ENCODE data around the gene LRPAP1.
"Not testable (repeated sequence)": the region's sequence is repeated elsewhere in the genome, so short reads cannot be mapped to it uniquely, and the experiment has no call there.

LRPAP1 gene

DNA sequence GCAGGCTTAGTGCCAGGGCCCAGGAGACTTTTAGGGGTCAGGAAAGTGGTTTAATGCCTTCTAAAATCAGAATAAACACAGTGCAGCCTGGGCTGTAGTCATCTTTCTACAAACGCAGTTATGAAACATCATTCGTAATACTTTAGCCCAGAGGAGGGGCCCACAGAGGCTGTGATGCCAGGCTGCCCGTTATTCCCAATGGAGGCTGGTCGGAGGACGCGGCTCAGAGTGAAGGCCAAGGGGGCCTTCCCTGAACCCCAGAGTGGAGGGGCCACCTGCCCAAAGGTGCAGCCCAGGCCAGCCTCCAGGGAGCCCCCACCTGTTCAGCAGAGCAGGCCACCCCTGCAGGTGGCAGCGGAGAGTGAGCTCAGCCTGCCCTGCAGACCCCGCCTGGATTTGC lies 29.9 kb upstream of the LRPAP1 start:
- not testable (repeated sequence) for DNase-seq (ENCODE audit: low read depth, low spot score)

DNA sequence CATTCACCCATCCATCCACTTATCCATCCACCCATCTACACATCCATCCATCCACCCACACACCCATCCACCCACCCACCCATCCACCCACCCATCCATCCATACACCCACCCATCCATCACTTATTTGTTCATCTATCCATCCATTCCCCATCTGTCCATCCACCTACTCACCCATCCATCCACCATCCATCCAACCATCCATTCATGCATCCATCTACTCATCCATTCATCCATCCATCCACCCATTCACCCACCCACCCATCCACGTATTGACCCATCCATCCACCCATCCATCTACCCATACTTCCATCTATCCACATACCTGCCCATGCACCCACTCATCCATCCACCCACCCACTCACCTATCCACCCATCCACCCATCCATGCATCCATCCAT lies 28.2 kb upstream of the LRPAP1 start:
- not testable (repeated sequence) for DNase-seq (ENCODE audit: low read depth, low spot score)

DNA sequence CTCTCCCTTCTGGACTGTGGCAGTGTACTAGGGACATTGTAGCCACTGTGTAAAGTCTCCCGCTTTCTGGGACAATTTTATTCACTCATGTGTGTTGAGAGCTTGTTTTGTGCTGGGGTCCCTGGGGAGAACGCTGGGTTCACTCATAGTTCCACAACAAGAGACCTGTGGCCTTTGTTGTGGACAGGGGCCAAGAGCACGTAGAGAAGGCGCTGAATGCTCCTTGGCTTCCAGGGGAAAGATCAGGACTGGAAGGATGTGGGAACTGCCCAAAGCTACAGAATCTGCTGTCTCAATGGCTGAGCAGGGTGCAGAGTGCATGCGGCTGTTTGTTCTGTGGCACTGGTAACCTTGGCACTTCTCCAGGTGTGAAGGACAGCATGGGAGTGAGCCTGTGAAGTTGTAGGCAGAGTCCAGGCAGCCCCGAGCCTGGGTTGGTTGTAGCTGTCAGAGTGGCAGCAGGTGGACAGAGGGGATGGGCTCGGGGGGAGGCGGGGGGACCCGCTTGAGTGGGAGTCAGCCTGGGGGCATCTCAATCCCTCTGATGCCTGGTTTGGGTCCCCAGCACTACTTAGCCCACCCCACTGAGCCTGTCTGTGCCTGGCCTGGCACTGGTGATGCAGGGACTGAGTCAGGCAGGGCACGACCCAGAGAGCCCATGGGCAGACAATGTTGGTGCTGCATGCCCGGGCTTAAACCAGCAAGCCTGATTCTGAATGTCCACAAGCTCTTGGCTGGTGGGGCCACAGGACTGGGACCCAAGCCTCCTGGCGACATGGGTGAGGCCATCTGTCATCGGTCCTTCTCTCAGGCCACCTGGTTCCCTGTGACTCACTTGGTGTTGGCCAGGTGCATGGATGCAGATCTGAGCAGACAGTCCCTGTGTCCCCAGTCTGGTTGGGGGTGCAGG lies 27.4 kb upstream of the LRPAP1 start:
- DNase-seq (ENCODE audit: low read depth, low spot score): not testable (repeated sequence)

DNA sequence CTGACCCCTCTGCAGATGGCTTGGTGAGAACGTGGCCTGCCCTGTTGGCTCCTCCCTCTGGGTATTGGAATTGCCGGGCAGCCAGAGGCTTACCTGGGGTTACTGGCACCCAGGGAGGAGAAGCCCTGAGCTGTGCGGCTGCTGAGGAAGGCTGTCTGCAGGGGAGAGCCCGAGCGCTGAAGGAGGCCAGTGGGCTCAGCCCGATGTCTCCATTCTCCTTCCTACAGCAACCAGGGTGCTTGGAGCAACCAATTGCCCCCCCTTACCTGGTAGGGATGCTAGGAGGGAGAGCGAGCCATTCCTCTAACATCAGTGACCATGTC lies 26.3 kb upstream of the LRPAP1 start:
- not testable (repeated sequence) for DNase-seq (ENCODE audit: low read depth, low spot score)

DNA sequence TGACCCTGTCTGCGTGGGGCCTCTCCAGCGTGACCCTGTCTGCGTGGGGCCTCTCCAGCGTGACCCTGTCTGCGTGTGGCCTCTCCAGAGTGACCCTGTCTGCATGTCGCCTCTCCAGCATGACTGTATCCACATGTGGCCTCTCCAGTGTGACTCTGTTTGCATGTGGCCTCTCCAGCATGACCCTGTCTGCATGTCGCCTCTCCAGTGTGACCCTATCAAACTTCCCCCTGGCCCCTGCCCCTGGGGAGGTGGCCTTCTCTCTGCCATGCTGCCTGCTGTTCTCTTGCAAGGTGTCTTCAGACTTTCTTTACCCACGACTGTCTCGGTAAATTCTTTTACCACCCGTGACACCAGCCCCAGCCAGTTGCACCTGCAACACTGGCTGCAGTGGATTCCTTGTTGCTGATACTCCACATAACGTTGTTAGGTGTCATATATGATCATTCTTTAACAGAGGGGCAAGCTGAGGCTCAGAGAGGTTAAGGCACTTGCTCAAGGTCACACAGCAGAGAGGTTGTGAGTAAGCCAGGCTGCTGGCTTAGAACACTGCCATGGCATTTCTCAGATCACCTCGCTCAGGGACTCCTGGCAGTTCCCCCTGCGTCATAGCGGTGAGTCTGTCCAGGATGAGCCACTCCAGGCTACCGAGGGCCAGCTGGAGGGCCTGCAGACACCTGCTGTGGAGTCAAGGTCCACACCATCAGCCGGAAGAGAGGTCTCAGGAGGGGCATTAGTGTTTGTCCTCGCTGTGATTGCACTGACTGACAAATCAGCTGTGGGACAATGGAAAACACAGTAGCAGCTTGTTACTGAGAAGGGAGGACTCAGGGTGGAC lies 25.7 kb upstream of the LRPAP1 start:
- not testable (repeated sequence) for DNase-seq (ENCODE audit: low read depth, low spot score)

DNA sequence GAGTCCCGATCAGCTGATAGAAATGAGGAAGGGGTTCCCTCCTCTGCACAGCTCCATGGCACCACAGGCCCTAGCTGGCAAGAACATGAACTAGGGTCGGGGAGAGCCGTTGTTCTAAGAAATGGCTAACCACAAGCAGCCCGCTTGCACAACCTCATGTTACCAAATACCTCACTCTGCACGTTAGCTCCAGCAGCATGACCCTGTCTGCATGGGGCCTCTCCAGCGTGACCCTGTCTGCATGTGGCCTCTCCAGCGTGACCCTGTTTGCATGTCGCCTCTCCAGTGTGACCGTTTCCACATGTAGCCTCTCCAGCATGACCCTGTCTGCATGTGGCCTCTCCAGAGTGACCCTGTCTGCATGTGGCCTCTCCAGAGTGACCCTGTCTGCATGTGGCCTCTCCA lies 24.9 kb upstream of the LRPAP1 start:
- not testable (repeated sequence) for DNase-seq (ENCODE audit: low read depth, low spot score)

DNA sequence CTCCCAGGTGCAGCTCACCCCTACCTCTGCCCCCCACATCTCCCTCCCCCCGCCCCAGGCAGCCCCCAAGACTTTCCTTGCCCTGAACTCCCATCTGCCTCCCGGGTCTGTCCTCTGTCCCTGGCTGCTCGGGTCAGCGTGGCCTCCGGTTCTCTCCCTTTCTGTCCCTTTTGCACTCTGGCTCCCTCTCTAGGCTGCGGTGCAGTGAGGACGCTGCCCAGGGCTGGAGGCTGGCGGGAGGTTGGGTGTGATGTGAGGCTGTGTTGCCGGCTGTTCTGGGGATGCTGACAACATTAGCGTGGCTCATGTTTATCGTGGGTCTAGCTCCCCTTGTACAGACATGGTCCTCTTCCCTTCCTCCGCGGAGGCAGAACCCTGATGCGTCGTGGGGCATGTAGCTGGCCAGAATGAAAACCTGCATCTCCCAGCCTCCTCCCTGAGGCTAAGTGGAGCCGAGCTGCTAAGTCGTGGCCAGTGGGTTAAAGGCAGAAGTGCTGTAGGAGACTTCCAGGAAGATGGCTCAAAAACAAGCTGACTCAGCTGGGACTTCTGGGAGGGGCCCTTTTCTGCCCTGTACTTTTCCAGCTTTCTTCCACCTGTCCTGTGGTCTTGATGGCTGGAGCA lies 24.1 kb upstream of the LRPAP1 start:
- not testable (repeated sequence) for DNase-seq (ENCODE audit: low read depth, low spot score)

DNA sequence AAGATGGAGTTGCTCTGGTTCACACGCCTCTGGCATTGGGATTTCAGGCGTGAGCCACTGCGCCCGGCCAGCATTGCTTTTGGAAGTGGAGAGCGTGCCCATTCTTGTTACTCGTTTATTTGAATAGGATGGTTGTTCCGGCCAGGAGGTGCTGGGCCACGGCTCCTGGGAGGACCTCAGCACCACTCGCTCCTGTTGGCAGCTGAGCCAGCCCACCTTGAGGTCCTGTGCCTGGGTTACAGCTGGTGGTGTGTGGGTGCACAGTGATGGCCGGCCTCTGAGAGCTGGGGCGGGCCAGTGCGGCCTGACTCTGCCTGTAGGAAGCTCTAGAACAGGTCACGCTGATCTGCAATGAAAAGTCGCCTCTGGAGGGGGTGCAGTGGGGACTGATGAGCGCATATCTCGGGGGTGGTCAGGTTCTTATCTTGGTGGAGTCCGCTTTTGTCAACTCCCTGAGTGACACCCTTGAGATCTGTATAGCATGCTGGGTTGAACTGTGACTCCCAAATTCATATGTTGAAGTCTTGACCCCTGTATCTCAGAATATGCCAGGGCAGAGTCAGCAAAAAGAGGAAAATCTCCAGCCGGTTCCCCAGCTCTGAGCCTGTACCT lies 23.3 kb upstream of the LRPAP1 start:
- not testable (repeated sequence) for DNase-seq (ENCODE audit: low read depth, low spot score)

DNA sequence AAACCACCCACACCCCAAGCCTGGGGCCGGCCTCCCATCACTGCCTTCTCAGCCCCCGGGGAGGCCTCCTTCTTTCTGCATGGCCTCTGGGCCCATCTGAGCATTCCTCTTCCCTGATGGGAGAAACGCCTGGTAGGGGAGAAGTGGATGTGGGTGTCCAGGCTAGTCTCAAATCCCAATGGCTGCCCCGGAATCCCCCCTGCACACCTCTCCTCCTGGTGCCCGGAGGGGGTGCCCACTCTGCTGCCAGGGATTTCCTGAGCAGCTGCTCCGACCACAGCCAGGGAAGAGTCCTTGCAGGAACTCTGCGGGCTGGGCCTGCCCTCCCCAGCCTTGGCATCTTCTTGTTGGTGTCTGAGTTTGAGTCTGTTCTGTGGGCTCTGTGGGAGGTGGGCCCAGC lies 19.1 kb upstream of the LRPAP1 start:
- DNase-seq (ENCODE audit: low read depth, low spot score): not testable (repeated sequence)

DNA sequence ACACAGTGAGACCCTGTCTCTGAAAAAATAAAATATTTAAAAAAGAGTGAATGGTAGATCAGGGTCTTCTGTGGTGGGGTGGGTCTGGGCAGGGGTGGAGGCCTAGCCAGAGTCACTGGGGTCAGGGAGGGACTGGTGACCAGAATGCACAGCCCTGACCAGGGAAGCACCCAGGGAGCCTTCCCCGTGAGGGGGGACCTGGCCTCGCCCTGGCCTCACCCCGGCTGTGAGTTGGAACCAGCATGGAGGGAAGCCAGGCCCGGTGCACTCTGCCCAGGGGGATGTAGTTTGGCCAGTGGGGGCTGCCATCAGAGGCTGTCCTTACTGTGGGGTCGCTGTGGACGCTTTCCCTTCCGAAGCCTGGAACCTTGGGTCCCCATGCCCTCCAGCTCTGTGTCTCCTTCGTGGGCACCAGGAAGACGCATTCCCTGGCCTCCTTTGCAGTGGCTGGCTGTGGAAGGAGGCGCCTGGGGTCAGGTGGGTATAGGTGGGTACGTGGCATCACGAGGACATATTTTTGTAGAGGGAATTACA lies 18.6 kb upstream of the LRPAP1 start:
- DNase-seq (ENCODE audit: low read depth, low spot score): not testable (repeated sequence)

DNA sequence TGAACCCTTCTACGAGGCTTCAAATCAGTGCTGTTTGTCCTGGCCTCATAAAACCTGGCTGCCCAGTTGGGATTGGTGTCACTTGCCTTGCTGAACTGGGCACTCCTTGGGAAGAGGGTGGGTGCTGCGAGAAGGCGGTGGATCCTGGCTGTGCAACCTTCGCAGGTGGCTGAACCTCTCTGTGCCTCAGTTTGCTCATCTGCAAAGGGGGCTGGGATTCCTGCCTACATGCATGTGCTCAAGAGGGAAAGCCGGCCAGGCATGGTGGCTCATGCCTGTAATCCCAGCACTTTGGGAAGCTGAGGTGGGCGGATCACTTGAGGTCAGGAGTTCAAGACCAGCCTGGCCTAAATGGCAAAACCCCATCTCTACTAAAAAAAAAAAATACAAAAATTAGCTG lies 17.8 kb upstream of the LRPAP1 start:
- not testable (repeated sequence) for DNase-seq (ENCODE audit: low read depth, low spot score)

DNA sequence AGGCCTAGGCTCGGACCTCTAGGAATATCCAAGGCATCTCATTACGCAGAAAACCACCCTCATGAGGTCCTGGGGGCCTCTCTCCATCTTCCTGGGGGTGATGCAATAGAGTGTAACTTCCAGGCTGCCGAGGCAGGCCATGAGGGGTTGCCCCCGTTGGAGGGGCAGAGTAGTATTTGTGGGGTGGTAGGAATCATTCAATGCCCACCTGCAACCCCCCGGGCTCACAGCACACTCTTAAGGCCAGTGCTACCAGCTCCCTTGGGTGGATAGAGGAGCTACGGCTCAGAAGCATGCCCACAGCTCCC lies 17.4 kb upstream of the LRPAP1 start:
- not testable (repeated sequence) for DNase-seq (ENCODE audit: low read depth, low spot score)

DNA sequence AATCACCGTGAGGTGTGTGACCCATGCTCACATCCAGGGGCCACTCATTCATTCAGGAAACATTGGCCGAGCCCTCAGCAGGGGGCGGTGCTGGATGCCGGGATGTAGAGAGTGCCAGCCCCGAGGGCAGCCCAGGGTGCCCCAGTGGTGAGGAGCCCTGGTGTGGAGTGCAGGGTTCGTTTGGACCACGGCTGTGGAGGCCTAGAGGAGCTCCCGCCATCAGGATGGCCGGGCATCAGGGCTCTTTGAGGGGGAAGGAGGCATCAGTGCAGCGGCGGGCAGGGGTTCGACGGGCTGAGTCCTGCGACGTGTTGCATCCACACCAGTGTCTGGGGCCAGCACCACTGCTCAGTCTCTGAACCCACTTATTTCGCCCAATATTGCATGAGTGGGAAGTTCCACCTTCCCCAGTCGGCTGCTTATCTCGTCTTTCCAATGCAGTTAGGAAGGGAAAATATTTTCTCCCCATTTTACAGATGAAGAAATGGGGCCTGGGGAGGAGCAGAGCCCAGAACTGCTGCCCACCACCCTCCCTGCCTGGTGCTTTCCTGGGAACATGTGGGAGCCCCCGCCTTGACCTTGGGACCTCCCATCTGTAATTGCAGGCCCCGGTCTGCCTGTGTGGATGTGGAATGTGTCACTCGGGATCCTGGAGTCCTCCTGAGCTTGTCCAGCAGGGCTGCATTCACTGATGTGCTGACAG lies 16.9 kb upstream of the LRPAP1 start:
- DNase-seq (ENCODE audit: low read depth, low spot score): not testable (repeated sequence)

DNA sequence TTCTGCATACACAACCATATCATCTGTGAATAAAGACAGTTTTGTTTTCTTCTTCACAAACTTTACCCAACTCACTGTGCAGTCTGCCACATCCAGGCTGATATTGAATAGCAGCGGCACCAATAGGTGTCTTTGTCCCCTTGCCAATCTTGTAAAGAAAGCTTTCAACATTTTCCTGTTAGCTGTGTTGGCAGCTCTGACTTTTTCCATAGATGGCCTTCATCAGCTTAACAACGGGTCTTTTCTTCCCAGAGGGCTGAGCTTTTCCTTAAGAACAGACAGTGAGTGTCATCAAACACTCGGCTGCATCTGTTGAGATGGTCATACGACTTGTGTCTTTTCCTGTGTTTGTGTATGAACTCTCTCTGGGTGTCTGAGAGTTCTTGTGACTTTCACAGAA lies 14.5 kb upstream of the LRPAP1 start:
- not testable (repeated sequence) for DNase-seq (ENCODE audit: low read depth, low spot score)

DNA sequence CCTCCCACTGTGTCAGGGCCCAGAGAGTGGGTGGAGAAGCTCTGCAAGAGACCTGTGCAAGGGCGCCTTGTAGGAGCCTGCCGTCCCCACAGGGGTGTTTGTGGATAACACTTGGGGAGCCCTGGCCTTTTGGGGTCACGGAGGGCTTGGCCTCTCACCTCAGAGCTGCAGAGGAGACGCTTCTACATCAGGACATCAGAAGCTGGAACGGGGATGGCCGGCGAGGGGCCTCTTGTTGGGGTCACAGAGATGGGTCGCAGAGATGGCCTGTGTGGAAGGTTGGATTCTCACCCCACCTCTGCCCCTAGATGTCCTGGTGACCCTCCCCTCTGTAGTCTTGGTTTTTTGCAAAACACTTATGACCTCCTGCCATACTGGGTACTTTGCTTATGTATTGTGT lies 13.1 kb upstream of the LRPAP1 start:
- not testable (repeated sequence) for DNase-seq (ENCODE audit: low read depth, low spot score)

DNA sequence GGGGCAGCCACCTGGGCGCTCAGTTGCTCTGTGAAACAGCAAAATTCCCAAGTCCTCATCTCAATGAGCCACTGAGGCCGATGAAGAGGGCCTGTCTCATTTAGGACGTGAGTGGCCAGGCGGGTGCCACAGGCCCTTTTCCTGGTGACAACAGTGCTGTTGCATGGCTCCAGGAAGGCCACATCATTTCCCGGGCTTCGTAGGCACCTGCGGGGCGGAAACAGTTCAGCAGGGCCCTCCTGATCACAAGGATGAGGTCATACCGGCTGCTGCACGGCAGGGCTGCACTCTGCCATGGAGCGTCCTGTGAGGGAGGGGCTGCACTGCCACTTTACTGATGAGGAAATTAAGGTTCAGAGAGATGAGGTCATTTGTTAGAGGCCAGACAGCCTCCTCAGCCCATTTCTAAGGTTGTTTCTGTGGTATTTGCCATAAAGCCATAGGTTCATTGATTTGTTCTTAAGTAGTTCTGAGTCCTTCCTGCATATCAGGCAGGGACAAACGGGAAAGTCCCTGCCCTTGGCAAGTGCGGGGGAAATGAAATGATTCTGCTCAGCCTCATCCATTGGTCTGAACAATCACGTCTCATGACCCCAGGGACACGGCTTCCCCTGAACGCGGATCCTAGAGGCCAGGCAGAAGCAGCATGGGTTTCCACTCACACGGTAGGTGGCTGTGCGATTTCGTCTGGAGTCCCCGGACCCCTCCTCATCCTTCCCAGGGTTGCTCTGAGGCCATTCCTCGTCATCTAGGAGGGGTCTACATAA lies 12.2 kb upstream of the LRPAP1 start:
- not testable (repeated sequence) for DNase-seq (ENCODE audit: low read depth, low spot score)

DNA sequence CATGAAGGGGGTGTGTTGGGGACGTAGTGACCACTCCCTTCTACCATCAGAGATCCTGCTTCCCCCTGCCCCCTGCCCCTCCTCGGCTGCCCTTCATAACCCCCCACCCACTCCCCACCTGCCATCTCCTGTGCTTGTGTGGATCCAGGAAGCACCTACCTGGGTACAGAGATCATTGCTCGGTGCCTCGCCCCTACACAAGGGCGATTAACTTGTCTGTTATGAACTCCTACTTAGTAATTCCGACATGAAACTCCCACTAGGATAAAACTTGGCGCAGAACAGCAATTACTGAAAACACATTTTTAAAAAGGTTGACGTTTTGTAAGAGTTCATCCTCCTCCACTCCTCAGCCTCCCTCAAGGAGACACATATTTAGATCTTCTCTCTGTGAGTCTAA lies 11.2 kb upstream of the LRPAP1 start:
- not testable (repeated sequence) for DNase-seq (ENCODE audit: low read depth, low spot score)

DNA sequence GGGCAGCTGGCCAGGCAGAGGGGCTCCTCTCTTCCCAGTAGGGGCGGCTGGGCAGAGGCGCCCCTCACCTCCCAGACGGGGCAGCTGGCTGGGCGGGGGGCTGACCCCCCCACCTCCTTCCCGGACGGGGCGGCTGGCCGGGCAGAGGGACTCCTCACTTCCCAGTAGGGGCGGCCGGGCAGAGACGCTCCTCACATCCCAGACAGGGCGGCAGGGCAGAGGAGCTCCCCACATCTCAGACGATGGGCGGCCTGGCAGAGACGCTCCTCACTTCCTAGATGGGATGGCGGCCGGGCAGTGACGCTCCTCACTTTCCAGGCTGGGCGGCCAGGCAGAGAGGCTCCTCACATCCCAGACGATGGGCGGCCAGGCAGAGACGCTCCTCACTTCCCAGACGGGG lies 6.7 kb upstream of the LRPAP1 start:
- not testable (repeated sequence) for DNase-seq (ENCODE audit: low read depth, low spot score)

DNA sequence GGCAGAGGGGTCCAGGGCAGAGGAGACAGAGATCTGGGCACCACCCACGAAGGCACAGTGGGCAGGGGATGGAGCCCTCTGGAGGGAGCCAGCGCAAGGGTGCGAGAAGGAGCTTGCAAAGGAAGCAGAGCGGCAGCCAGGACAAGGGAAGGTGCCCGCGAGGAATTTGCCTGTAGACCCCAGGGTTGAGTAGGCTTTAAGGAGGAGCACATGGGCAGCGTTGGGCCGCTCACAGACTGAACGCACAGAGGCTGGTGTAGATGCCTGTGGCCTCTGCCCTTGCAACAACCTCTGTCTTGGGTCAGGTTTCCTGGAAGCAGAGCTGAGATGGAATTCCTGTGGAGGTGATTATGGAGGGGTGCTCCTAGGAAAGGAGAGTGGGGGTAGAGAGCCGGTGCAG lies 3.6 kb upstream of the LRPAP1 start:
- DNase-seq (ENCODE audit: low read depth, low spot score): not testable (repeated sequence)

DNA sequence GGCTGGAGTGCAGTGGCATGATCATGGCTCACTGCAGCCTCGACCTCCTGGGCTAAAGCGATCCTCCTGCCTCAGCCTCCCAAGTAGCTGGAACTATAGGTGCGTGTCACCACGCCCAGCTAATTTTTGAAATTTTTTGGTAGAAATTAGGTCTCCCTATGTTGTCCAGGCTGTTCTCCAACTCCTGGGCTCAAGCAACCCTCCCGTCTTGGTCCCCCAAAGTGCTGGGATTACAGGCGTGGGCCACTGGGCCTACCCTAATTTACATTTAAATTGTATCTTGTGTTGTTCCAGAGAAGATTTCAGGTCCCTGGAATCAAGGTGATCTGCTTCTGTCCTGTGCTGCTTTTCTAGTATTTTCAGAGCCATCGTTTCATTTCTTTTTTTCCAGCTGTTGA lies 1.2 kb upstream of the LRPAP1 start:
- no peak for DNase-seq (ENCODE audit: low read depth, low spot score)

Data from brain pericyte (primary cell).